ENCODE results near the gene CLRN2. TPM values are rescaled to one million over a fixed set of nuclear protein-coding genes. Genes with fewer than 3 reads are reported as not detected.

CLRN2 gene
- total and polyA plus RNA-seq, 4 donors = 0.19 TPM; not detected in 3

DNA sequence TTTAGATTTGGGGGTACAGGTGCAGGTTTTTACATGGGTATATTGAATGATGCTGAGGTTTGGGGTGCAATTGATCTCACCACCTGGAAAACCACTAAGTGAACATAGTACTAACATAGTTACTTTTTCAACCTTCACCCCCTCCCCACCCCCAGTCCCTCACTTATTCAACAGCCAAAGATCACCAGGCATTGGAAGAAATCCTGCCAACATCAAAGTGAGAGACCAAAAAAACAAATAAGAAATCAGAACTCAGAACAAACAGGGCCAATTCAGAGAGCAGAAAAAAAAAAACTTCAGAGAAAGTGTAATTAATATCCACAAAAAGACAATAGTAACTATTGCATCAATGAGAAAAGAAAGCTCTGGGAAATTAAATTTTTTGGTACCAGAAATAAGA, 41.5 kb downstream of the CLRN2 start (continued):
- TF ChIP-seq, protein P1, sequence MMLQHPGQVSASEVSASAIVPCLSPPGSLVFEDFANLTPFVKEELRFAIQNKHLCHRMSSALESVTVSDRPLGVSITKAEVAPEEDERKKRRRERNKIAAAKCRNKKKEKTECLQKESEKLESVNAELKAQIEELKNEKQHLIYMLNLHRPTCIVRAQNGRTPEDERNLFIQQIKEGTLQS (IDR thresholded peaks at IDR 0.05) = no peak
- TF ChIP-seq JUND (IDR thresholded peaks at IDR 0.05) = peak in 1 of 2 donors; percentile 31
- TF ChIP-seq, protein P2, sequence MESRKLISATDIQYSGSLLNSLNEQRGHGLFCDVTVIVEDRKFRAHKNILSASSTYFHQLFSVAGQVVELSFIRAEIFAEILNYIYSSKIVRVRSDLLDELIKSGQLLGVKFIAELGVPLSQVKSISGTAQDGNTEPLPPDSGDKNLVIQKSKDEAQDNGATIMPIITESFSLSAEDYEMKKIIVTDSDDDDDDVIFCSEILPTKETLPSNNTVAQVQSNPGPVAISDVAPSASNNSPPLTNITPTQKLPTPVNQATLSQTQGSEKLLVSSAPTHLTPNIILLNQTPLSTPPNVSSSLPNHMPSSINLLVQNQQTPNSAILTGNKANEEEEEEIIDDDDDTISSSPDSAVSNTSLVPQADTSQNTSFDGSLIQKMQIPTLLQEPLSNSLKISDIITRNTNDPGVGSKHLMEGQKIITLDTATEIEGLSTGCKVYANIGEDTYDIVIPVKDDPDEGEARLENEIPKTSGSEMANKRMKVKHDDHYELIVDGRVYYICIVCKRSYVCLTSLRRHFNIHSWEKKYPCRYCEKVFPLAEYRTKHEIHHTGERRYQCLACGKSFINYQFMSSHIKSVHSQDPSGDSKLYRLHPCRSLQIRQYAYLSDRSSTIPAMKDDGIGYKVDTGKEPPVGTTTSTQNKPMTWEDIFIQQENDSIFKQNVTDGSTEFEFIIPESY (IDR thresholded peaks at IDR 0.05) = peak; percentile 26

DNA sequence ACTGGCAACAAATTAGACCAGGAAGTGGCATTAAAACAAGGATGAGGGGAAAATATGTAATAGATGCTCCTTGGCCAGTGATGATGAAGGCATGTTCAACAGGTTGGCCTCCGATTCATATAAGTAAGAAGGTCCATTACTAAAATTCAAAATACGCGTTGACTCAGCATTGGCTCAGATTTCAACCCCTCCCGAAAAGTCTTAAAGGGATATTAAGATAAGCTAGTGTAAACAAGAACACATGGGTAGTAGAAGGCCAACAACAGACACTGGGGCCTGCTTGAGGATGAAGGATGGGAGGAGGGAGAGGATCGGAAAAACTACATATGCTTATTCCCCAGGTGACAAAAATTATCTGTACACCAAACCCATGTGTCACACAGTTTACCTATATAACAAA, 42.9 kb downstream of the CLRN2 start:
- Histone ChIP-seq H3K27ac (ENCODE audit: low read depth in 1 of 2, low read length in 2 of 2) (peak overlapping the region; percentile 40 to 66), H3K36me3 (ENCODE audit: control insufficient read depth in 4 of 4, insufficient read depth in 3 of 4, low read depth in 1 of 4, low read length in 3 of 4) (no peaks in the 10 kb centered on the region), H3K4me3 (ENCODE audit: low read depth in 1 of 3, low read length in 3 of 3) (no peak overlapping the region), H3K4me1 (ENCODE audit: control insufficient read depth in 4 of 4, insufficient read depth in 4 of 4, low read length in 3 of 4) (peaks cover 0 to 50% (median 36%) of the 10 kb centered on the region in 4 donors), H3K9ac (ENCODE audit: low read depth in 1 of 2, low read length in 2 of 2) (no peak overlapping the region), H3K9me3 (ENCODE audit: control insufficient read depth in 4 of 4, low read length in 3 of 4) (no peaks in the 10 kb centered on the region), H3K27me3 (ENCODE audit: control insufficient read depth in 4 of 4, insufficient read depth in 4 of 4, low read length in 3 of 4) (no peaks in the 10 kb centered on the region)
- no peak for DNase-seq (ENCODE audit: low spot score)
- 48% methylated on average over 5 of the region's 5 CpGs for WGBS
- TF ChIP-seq, protein P1 (IDR thresholded peaks at IDR 0.05) = no peak
- TF ChIP-seq HNF4A (conservative IDR thresholded peaks at IDR 0.05) = peak in 1 of 2 donors; percentile 8

DNA sequence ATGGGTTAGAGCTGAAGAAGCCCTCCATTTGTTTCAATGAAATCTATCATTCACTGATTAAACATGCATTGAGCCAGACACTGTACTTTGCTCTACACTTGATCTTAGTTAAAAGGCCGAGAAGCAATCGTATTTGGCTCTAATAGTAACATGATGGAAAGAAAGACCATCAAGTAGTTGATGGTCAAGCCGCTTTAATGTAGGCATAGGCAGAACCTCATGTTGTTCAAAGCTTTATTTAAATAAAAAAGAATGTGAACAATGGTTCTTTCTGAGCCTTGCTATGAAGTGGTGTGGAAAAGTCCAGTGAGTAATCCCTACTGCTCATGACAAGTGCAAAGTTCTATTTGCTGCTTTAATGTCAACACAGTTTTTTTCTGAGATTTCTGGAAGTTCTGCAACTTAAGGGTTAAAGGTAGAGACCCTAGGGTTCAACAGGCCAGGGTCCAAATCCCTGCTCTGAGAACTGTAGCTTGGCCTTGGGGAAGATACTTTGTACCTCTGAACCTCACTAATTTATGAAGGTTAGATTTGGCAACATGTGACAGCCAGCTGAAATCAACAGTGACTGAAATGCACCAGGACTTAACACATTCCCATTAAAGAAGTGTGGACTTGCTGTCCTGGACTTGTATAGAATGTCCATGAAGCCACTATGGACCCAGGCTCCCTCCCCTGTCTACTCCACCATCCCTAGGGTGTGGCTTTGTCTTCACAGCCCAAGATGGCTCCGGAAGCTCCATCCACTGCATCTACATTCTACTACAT, 44.2 kb downstream of the CLRN2 start:
- H3K27ac ChIP-seq (ENCODE audit: low read depth in 1 of 2, low read length in 2 of 2) = peak overlapping the region; percentile 55 to 86
- no peak for DNase-seq (ENCODE audit: low spot score)
- 45% methylated on average over 4 of the region's 4 CpGs for WGBS

More for the DNA sequence above, 44.2 kb downstream of the CLRN2 start:
- Histone ChIP-seq H3K4me3 (ENCODE audit: low read depth in 1 of 3, low read length in 3 of 3) (no peak overlapping the region), H3K36me3 (ENCODE audit: control insufficient read depth in 4 of 4, insufficient read depth in 3 of 4, low read depth in 1 of 4, low read length in 3 of 4) (no peaks in the 10 kb centered on the region), H3K4me1 (ENCODE audit: control insufficient read depth in 4 of 4, insufficient read depth in 4 of 4, low read length in 3 of 4) (peaks cover 0 to 50% (median 36%) of the 10 kb centered on the region in 4 donors), H3K27me3 (ENCODE audit: control insufficient read depth in 4 of 4, insufficient read depth in 4 of 4, low read length in 3 of 4) (no peaks in the 10 kb centered on the region), H3K9ac (ENCODE audit: low read depth in 1 of 2, low read length in 2 of 2) (no peak overlapping the region), H3K9me3 (ENCODE audit: control insufficient read depth in 4 of 4, low read length in 3 of 4) (no peaks in the 10 kb centered on the region)
- peak in 1 of 2 donors; percentile 51 for TF ChIP-seq GABPA (IDR thresholded peaks at IDR 0.05 in 1 of 2, conservative IDR thresholded peaks at IDR 0.05 in 1 of 2)
- TF ChIP-seq FOXA1 (IDR thresholded peaks at IDR 0.05) = peak; percentile 92
- TF ChIP-seq, protein P2 (IDR thresholded peaks at IDR 0.05) = peak; percentile 89
- TF ChIP-seq FOXA2 (IDR thresholded peaks at IDR 0.05) = peak; percentile 86
- no peak for TF ChIP-seq TAF1 (conservative IDR thresholded peaks at IDR 0.05)
- TF ChIP-seq, protein P1 (IDR thresholded peaks at IDR 0.05) = peak; percentile 90
- peak; percentile 96 to 97 for TF ChIP-seq RXRA (IDR thresholded peaks at IDR 0.05)
- TF ChIP-seq RAD21 (IDR thresholded peaks at IDR 0.05) = peak; percentile 42 to 47
- peak; percentile 88 to 92 for TF ChIP-seq JUND (IDR thresholded peaks at IDR 0.05)
- peak; percentile 40 to 69 for TF ChIP-seq EGR1 (IDR thresholded peaks at IDR 0.05; ENCODE audit: low read depth in 2 of 2)
- TF ChIP-seq, protein P3, sequence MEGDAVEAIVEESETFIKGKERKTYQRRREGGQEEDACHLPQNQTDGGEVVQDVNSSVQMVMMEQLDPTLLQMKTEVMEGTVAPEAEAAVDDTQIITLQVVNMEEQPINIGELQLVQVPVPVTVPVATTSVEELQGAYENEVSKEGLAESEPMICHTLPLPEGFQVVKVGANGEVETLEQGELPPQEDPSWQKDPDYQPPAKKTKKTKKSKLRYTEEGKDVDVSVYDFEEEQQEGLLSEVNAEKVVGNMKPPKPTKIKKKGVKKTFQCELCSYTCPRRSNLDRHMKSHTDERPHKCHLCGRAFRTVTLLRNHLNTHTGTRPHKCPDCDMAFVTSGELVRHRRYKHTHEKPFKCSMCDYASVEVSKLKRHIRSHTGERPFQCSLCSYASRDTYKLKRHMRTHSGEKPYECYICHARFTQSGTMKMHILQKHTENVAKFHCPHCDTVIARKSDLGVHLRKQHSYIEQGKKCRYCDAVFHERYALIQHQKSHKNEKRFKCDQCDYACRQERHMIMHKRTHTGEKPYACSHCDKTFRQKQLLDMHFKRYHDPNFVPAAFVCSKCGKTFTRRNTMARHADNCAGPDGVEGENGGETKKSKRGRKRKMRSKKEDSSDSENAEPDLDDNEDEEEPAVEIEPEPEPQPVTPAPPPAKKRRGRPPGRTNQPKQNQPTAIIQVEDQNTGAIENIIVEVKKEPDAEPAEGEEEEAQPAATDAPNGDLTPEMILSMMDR (IDR thresholded peaks at IDR 0.05; ENCODE audit: low read depth, low read length, missing input control) = no peak
- peak; percentile 99 for TF ChIP-seq HNF4G (IDR thresholded peaks at IDR 0.05)
- peak; percentile 80 for TF ChIP-seq YY1 (IDR thresholded peaks at IDR 0.05)
- peak; percentile 88 for TF ChIP-seq NR2F2 (IDR thresholded peaks at IDR 0.05)
- TF ChIP-seq, protein P4, sequence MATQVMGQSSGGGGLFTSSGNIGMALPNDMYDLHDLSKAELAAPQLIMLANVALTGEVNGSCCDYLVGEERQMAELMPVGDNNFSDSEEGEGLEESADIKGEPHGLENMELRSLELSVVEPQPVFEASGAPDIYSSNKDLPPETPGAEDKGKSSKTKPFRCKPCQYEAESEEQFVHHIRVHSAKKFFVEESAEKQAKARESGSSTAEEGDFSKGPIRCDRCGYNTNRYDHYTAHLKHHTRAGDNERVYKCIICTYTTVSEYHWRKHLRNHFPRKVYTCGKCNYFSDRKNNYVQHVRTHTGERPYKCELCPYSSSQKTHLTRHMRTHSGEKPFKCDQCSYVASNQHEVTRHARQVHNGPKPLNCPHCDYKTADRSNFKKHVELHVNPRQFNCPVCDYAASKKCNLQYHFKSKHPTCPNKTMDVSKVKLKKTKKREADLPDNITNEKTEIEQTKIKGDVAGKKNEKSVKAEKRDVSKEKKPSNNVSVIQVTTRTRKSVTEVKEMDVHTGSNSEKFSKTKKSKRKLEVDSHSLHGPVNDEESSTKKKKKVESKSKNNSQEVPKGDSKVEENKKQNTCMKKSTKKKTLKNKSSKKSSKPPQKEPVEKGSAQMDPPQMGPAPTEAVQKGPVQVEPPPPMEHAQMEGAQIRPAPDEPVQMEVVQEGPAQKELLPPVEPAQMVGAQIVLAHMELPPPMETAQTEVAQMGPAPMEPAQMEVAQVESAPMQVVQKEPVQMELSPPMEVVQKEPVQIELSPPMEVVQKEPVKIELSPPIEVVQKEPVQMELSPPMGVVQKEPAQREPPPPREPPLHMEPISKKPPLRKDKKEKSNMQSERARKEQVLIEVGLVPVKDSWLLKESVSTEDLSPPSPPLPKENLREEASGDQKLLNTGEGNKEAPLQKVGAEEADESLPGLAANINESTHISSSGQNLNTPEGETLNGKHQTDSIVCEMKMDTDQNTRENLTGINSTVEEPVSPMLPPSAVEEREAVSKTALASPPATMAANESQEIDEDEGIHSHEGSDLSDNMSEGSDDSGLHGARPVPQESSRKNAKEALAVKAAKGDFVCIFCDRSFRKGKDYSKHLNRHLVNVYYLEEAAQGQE (IDR thresholded peaks at IDR 0.05) = peak; percentile 91
- peak; percentile 99 for TF ChIP-seq SP1 (IDR thresholded peaks at IDR 0.05)
- TF ChIP-seq, protein P5, sequence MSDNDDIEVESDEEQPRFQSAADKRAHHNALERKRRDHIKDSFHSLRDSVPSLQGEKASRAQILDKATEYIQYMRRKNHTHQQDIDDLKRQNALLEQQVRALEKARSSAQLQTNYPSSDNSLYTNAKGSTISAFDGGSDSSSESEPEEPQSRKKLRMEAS (IDR thresholded peaks at IDR 0.05) = no peak
- peak; percentile 99 to 100 for TF ChIP-seq HNF4A (conservative IDR thresholded peaks at IDR 0.05)

All from liver (tissue), 9 donors.